HL-60 (cell line): ENCODE measurements around the gene WDR70.
"Not testable (repeated sequence)": the region's sequence is repeated elsewhere in the genome, so short reads cannot be mapped to it uniquely, and the experiment has no call there.

Experiments
- CTCF ChIP-seq: IDR thresholded peaks from one replicate; pipeline ENCODE4 v1.5.1; 2011; ENCODE audit warnings: low read length, control low read depth, inconsistent platforms; ENCODE audit not compliant: insufficient read depth
- POLR2AphosphoS5 ChIP-seq: IDR thresholded peaks from 2 replicates; pipeline ENCODE4 v1.6.1; 2012; ENCODE audit warnings: low read depth
- SPI1 ChIP-seq: IDR thresholded peaks from 2 replicates; pipeline ENCODE4 v1.6.1; 2012; ENCODE audit warnings: low read depth, mild to moderate bottlenecking, borderline replicate concordance

- not testable (repeated sequence) for TF ChIP-seq POLR2AphosphoS5, CTCF
- TF ChIP-seq SPI1 = peak; percentile 85
These were observed 84.3 kb downstream of the WDR70 start for GRCh38 chr5:37463191-37464051.
